ENCODE measurements around the gene KIF26B. TPM values are rescaled to one million over a fixed set of nuclear protein-coding genes. Genes with fewer than 3 reads are reported as not detected.

Gene KIF26B
- polyA plus RNA-seq, 1 donor: 1.00 TPM

GRCh38 chr1:245742896-245743295 is 588.1 kb downstream of the KIF26B start:
- no peak for DNase-seq (ENCODE audit: low read depth)

GRCh38 chr1:245748240-245748639 is 593.5 kb downstream of the KIF26B start:
- no peak for DNase-seq (ENCODE audit: low read depth)

- no peak for DNase-seq (ENCODE audit: low read depth)
Observed at GRCh38 chr1:245748646-245749045, 593.9 kb downstream of the KIF26B start.

GRCh38 chr1:245749053-245749452 is 594.3 kb downstream of the KIF26B start:
- DNase-seq (ENCODE audit: low read depth): no peak

GRCh38 chr1:245750261-245750660 is 595.5 kb downstream of the KIF26B start:
- DNase-seq (ENCODE audit: low read depth): no peak

GRCh38 chr1:245751116-245751515 is 596.3 kb downstream of the KIF26B start:
- no peak for DNase-seq (ENCODE audit: low read depth)

GRCh38 chr1:245751726-245752470 is 597.1 kb downstream of the KIF26B start:
- no peak for DNase-seq (ENCODE audit: low read depth)

- no peak for DNase-seq (ENCODE audit: low read depth)
Observed at GRCh38 chr1:245752561-245752960, 597.8 kb downstream of the KIF26B start.

GRCh38 chr1:245753807-245754206 is 599.0 kb downstream of the KIF26B start:
- DNase-seq (ENCODE audit: low read depth): no peak

- no peak for DNase-seq (ENCODE audit: low read depth)
Observed at GRCh38 chr1:245754463-245754961, 599.7 kb downstream of the KIF26B start.
